Smooth muscle cell of trachea (primary cell): ENCODE results near the gene CMTM6. TPM values are rescaled to one million over a fixed set of nuclear protein-coding genes. Genes with fewer than 3 reads are reported as not detected.

Experiments used
- total RNA-seq: library from RNA; depleted of rRNA; stranded (reverse); fragments of >200 nt; gene quantifications from 2 replicates; pipeline ENCODE4 v1.2.1, GENCODE V29; 2014

The CMTM6 gene, protein sequence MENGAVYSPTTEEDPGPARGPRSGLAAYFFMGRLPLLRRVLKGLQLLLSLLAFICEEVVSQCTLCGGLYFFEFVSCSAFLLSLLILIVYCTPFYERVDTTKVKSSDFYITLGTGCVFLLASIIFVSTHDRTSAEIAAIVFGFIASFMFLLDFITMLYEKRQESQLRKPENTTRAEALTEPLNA
- total RNA-seq, result 58.6 and 80.9 TPM in 2 replicates

DNA sequence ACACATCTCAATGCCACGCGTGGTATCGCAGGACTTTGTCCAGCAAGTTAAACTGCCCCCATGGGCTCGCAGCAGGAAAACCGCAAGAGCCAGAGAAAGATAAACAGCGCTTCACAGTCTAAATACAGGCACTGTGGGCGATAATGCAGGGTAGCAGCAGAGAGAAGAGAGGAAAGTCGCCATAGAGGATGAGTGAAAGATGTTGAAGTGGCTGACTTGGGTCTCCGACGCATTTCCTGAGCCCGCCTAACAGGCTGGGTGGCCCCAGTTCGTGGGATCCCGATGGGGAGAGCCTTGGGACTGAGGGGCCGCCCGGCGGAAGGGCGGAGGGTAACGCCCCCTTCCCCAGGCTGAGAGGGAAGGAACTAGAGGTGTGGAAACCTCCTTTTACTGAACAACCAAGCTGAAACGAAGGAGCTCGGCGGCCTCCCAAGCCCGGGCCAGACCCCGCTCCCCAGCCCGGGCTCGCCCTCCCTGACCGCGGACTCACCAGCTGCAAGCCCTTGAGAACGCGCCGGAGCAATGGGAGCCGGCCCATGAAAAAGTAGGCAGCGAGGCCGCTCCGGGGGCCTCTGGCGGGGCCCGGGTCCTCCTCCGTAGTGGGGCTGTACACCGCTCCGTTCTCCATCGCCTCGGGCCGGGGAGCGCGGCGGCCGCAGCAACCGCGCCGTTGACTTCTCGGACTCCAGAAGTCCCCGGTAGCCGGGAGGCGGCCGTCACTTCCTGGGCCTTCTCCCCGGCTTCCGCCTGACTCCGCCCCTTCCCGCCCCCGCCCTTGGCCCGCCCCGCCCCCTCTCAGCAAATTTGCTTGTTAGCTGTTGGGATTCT, at the start of gene CMTM6:
TSS of gene CMTM6 (minus strand) at position 735 of the 828 bp plus-strand sequence. CDS start at position 628, 107 bp downstream.

Other genes with a start within 250 kb of the CMTM6 start
- 4.4 and 7.9 TPM in 2 replicates for gene CMTM7, start 111.0 kb downstream of the CMTM6 start, total RNA-seq
- gene DYNC1LI1, start 68.0 kb upstream of the CMTM6 start, total RNA-seq, result 31.4 and 52.8 TPM in 2 replicates
- gene CNOT10, start 182.3 kb upstream of the CMTM6 start, total RNA-seq, result 17.9 and 24.7 TPM in 2 replicates